Stimulated activated CD4-positive, alpha-beta T cell treated with anti-CD3 and anti-CD28 coated beads, Interleukin-12 subunit alpha, Interleukin-12 subunit beta, amount 100 ng/mL, for 24 hours (primary cell): ENCODE results near the gene SLC4A1AP.
"Not testable (repeated sequence)": the region's sequence is repeated elsewhere in the genome, so short reads cannot be mapped to it uniquely, and the experiment has no call there.

Source experiments
- DNase-seq, 2 experiments: peaks; one replicate each; pipeline ENCODE4 v3.0.0-alpha.2; 2020; ENCODE audit warnings: low read depth in 2 of 2

SLC4A1AP gene

GRCh38 chr2:27663285-27664153, at the start of gene SLC4A1AP, which contains the start of gene SUPT7L:
TSS of gene SLC4A1AP (plus strand) at chr2:27663889. CDS start at chr2:27663915, 26 bp downstream.
TSS of gene SUPT7L (minus strand) at chr2:27663614. CDS start at chr2:27662192, 1,422 bp downstream.
- peak; percentile 59 to 62 for DNase-seq

DNA sequence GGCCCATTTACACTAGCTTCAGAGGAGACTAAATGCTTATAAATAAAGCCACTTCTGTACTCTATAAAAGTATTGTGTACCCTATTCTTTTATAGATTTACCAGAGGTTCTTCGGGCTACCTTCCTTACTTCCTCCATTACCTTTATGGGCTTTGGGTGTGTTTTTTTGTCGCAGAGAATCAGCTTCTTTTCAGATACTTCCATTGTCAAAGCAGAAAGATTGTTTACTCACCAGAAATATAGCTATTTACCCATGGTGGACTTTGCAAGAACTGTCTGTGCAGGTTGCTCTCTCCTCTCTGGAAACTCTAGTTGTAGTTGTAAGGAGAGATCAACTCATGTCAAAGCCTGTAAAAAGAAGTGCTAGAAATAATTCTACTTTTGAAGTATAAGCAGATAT, 49.7 kb upstream of the SLC4A1AP start:
- no peak for DNase-seq

DNA sequence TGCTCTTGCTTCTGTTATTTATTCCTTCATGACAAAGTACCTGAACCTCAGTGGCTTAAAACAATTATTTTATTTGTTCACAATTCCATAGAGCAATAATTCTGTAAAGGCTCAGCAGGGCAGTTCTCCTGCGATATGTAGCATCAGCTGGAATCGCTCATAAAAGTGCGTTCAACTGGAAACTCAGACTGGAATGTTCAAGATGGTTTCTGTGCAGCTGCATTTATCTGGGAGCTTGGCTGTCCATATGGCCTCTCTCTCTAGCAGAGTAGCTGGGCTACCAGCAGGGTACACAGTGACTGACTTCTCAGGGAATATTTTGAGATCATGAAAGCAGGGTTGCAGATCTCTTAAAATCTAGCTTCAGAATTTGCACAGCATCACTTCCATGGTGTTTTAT, 48.4 kb upstream of the SLC4A1AP start:
- no peak for DNase-seq

GRCh38 chr2:27621524-27621923, 42.2 kb upstream of the SLC4A1AP start:
- DNase-seq, result no peak

- DNase-seq, result no peak
These were observed 40.7 kb upstream of the SLC4A1AP start for GRCh38 chr2:27622921-27623384.

GRCh38 chr2:27624943-27625342, 38.7 kb upstream of the SLC4A1AP start:
- no peak for DNase-seq

DNA sequence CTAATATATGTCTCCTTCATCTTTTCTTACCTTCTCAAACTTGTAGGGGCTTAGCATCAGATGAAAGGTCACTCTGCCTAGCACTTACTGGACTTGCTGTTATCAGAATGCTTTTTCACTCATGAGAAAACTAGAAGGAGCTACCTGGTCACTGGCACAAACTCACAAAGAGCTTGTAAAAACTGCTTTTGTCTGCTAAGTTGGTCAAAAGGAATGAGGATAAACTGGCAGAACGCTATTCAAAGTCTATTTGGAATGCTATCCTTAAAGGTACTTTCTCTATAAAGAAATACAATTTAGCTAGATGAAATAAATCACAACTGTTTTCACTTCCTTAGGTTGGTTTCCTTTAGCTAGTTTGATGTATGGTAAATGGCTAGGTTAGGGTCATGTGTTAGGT, 37.4 kb upstream of the SLC4A1AP start:
- not testable (repeated sequence) for DNase-seq

- DNase-seq, result not testable (repeated sequence)
These were observed 36.8 kb upstream of the SLC4A1AP start for GRCh38 chr2:27626921-27627320.

DNA sequence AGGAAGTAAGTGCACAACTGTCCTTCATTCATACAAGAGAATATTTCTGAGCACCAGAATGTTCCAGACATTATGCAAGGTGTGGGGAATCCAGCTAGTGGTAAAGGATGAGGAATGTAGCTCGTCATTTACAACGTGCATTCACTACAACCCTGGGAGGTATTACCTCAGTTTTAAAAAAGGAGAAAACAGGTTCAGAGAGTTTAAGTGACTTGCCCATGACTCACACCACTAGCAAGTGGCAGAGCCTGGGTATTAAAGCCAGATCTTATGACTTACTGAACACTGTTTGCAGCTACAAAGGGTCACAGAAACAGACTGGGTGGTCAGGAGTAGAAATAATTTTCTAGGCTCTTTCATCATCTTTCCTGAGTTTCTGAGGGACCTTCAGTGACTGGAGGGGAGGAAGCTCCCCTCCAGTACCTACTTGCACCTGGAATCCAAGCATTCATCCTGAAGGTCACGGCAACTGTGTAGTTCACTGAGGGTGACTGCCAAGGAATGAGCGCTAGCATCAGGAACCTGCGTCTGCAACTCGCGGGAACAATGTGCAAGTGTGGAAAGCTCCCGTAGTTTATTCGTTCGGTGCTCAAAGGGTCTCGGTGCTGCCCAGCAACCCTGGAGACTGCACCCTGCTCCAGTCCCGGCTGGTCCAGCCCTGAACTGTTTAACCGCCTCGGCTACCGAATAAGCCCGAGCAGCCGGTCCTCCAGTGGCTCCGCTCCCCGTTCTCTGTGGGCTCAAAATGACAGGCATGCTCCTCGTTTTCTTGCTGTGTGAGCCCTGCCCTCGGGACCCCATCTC, 35.5 kb upstream of the SLC4A1AP start:
- DNase-seq, result peak in 1 of 2 experiments; percentile 11

DNA sequence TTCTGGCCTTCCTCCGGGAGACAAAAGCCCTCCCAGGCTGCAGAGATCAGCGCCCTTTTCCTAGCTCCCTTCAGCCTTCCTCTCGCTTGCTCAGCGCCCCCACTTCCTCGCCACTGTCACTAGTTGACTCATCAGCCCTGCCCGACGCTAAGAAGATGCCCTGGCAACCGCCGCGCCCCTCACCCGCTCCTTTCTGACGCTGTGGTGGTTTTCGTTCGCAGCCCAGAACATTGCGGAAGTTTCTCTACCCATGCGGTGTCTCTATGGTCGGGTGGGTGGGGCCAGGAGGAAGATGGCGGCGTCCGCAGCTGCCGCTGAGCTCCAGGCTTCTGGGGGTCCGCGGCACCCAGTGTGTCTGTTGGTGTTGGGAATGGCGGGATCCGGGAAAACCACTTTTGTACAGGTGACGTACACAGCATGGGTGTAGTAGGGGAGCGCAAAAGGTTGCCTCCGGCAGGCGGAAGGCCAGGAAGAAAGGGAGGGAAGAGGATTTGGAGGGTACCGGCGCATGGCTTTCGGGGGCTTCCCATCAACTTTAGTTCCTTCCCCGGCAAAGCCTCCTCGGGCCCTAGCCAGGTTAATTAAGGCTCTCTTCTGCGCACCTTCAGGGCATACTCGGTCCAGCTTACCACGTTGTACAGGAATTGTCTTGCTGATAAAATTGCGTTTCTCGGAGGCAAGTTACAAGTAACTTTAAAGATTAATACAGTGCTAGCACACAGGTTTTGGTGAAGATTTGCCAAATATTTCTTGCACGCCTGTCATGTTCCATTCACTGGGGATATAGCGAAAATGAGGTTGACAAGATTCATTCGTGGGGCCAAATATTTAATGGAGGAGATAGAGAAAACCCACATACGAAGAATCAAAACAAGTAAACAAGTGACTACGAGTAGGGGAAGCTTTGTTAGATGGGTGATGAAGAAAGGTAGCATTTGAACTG, 34.7 kb upstream of the SLC4A1AP start, which contains the start of the genes CCDC121 and GPN1:
Gene CCDC121 (minus strand): TSS at position 246 of the 943 bp plus-strand sequence. CDS start 1,213 bp downstream, outside the sequence.
Gene GPN1 (plus strand): TSS at position 284 of the 943 bp plus-strand sequence. CDS start 9 bp downstream, at position 293.
- peak; percentile 91 to 95 for DNase-seq

- not testable (repeated sequence) for DNase-seq
These were observed 33.4 kb upstream of the SLC4A1AP start for GRCh38 chr2:27630257-27630656.

GRCh38 chr2:27634291-27634690, 29.4 kb upstream of the SLC4A1AP start:
- no peak for DNase-seq

DNA sequence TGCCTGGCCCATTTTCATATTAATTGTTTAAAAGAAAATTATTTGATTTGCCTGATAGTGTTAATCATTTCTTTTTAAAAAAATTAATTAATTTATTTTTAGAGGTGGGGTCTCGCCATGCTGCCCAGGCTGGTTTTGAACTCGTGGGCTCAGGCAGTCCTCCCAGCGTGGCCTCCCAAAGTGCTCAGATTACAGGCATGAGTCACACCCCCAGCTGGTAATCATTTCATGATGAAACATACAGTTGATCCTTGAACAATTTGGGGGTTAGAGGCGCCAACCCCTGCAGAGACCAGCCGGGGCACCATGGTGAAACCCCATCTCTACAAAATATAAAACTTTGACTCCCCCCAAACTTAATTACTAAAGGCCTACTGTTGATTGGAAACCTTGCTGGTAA, 26.9 kb upstream of the SLC4A1AP start:
- DNase-seq, result no peak

- DNase-seq, result no peak
These were observed 25.6 kb upstream of the SLC4A1AP start for GRCh38 chr2:27638037-27638637.

DNA sequence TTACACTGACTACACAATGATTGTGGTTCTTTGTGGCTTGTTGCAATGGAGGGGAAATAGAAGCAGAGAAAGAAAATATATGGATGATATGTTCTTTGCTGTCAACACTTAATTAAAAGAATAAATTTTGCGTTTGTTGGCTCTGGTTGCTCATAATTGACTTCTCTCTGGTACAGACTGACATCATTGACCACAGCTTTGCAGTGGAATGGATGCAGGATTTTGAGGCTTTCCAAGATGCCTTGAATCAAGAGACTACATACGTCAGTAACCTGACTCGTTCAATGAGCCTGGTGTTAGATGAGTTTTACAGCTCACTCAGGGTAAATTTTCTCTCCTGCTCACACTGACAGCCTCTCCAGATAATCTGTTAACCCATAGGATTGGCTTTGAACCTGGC, 25.0 kb upstream of the SLC4A1AP start:
- DNase-seq, result no peak

GRCh38 chr2:27640722-27641245, 22.9 kb upstream of the SLC4A1AP start:
- no peak for DNase-seq

DNA sequence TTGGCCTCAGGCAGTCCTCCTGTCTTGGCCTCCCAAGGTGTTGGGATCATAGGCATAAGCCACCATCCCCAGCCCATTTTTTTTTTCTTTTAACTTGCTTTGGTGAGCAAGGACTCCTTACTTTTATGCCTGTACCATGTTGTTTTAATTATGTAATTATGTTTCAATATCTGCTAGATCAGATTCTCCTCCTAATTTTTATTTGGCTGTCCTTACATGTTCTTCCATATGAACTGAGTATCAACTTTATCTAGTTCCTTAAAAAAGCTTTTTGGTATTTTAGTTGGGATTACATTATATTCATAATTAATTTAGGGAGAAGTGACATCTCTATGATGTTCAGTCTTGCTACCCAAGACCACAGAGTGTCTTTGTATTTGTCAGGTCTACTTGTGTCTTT, 18.5 kb upstream of the SLC4A1AP start:
- DNase-seq, result no peak

DNA sequence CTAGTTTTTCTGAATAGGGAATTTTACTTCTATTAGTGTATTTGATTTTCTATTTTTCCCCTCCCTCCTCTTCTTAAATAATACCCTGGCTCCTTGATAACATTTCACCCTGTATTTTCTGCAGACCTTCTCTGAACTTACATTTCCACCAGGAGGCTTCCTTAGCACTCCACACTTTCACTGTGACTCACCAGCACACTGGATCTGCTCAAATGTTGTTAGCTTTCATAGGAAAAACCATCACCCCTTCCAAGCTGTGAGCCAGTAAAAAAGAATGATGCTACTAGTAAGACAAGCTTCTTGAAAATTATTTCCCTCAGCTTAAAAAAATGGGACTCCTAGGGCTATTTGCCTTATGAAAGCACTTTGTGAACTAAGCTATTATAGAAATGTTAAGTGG, 16.4 kb upstream of the SLC4A1AP start:
- no peak for DNase-seq

DNA sequence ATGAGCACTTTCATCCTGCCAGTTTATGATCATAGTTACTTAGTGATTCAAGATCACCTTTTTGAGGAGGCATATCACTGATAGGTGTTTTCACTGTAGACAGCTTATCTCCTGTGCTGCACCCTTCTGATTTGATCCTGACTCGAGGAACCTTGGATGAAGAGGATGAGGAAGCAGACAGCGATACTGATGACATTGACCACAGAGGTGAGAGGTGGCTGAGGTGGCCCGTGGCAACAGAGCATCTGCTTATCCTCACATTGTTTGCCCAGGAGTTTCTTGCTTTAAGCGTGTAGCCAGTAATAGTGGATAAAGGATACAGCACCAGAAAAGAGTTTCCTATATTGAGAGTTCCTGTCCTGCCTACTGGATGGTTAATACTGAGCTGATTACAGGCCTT, 16.0 kb upstream of the SLC4A1AP start:
- no peak for DNase-seq

DNA sequence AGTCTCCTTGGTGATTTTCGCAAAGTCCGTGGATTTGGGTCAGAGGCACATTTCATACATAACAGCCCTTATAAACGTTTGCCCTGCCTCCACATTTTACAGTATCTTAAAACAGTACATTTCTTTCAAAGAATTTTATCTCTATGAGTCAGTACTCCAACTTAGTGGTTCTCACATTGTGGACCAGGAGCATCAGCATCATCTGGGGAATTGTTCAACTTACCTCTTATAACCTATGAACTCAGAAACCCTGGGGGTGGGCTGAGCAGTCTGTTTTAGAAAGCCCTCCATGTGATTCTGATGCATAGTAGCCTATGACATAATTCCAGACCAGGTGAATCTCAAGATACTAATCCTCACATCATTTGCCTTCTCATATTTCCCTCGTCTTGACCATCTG, 12.6 kb upstream of the SLC4A1AP start:
- DNase-seq, result no peak
